Kidney epithelial cell (primary cell): Measurements from ENCODE around the gene KRTAP5-6. TPM values are rescaled to one million over a fixed set of nuclear protein-coding genes. Genes with fewer than 3 reads are reported as not detected.

Experiments
- DNase-seq: peaks from one replicate; pipeline ENCODE4 v3.0.0-alpha.2; 2010; ENCODE audit warnings: low read depth
- H3K27me3 ChIP-seq: 2 replicates; pipeline ENCODE4 v1.6.0; 2011; ENCODE audit warnings: low read length; ENCODE audit not compliant: control insufficient read depth, insufficient read depth
- H3K36me3 ChIP-seq: 2 replicates; pipeline ENCODE4 v1.5.1; 2011; ENCODE audit warnings: low read length; ENCODE audit not compliant: control insufficient read depth, insufficient read depth
- H3K4me3 ChIP-seq: 2 replicates; pipeline ENCODE4 v1.5.1; 2011; ENCODE audit warnings: low read depth, mild to moderate bottlenecking, control low read depth, low read length
- CTCF ChIP-seq: IDR thresholded peaks from 2 replicates; pipeline ENCODE4 v1.5.1; 2011; ENCODE audit warnings: mild to moderate bottlenecking, moderate library complexity, low read length, control low read depth, inconsistent platforms; ENCODE audit not compliant: insufficient read depth, poor library complexity, severe bottlenecking
- total RNA-seq: library from RNA; depleted of rRNA; stranded (reverse); fragments of >200 nt; gene quantifications from 2 replicates; pipeline ENCODE4 v1.2.3, GENCODE V29; 2015

Gene KRTAP5-6
- total RNA-seq, 1 donor from 2014 or later = not detected

DNA sequence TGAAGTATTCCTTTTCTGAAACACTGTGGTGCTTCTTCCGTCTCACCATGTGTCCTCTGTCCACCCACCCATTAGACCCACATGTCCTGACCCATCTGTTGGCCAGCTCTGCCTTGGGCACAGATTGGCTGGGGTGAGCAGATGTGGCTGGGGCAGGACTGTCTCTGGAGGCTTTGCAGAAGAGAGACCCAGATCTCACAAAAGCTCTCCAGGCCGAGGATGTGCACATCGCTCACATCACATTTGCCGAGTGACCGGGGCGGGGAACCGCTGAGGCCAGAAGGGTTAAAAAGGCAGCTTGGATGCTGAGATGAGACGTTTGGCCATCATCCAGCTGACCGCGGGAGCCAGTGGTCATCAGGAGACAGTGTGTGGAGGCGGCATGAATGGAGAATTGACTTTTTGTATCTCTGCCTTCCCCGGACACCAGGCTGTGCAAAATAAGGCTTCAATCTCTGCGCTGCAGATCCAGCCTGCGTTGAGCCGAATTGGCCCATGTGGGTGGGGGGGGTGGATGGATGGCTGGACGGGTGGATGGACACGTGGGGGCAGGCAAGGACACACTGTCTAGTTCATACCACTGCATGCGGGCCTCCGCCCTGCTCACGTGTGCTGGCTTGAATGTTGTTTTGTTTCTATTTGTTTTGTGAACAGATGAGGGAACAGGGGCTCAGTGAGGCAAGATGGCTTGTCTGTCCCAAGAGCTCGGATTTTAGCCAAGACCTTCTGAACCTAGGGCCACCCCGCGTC is 47.3 kb downstream of the KRTAP5-6 start:
- no peak for DNase-seq
- TF ChIP-seq CTCF = no peak
- Histone ChIP-seq H3K4me3 (no peak overlapping the region), H3K27me3 (peaks cover 51% of the 10 kb centered on the region), H3K36me3 (no peaks in the 10 kb centered on the region)

- peaks cover 54% of the 10 kb centered on the region for H3K27me3 ChIP-seq
- DNase-seq = no peak
- no peak for TF ChIP-seq CTCF
- no peaks in the 10 kb centered on the region for H3K36me3 ChIP-seq
- H3K4me3 ChIP-seq = no peak overlapping the region
Observed at GRCh38 chr11:1744891-1745700, 48.1 kb downstream of the KRTAP5-6 start.

GRCh38 chr11:1745701-1746320 is 48.8 kb downstream of the KRTAP5-6 start:
- Histone ChIP-seq H3K36me3 (no peaks in the 10 kb centered on the region), H3K4me3 (no peak overlapping the region), H3K27me3 (peaks cover 54% of the 10 kb centered on the region)
- DNase-seq = no peak
- TF ChIP-seq CTCF = no peak

DNA sequence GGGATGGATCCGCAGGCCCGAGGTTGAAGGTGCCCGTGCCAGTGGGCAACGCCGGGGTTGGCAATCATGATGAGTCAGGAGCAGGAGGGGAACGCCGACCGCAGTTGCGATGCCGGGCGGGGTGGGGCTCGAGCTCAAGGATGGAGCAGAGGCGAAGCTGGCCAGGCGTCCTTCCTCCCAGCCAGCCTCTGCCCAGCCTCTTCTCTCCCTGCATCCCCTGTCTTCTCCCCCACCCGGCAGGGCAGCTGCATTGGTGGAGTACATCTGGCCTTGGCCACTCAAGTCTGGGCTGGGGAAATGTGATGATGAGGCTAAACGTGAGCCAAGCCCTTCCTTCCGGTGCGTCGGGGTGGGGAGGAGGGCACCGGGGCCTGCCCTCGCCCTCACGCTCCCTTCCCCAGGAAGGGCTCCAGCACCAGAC is 49.5 kb downstream of the KRTAP5-6 start:
- no peak for TF ChIP-seq CTCF
- Histone ChIP-seq H3K4me3 (no peak overlapping the region), H3K27me3 (peaks cover 50% of the 10 kb centered on the region), H3K36me3 (no peaks in the 10 kb centered on the region)
- no peak for DNase-seq

DNA sequence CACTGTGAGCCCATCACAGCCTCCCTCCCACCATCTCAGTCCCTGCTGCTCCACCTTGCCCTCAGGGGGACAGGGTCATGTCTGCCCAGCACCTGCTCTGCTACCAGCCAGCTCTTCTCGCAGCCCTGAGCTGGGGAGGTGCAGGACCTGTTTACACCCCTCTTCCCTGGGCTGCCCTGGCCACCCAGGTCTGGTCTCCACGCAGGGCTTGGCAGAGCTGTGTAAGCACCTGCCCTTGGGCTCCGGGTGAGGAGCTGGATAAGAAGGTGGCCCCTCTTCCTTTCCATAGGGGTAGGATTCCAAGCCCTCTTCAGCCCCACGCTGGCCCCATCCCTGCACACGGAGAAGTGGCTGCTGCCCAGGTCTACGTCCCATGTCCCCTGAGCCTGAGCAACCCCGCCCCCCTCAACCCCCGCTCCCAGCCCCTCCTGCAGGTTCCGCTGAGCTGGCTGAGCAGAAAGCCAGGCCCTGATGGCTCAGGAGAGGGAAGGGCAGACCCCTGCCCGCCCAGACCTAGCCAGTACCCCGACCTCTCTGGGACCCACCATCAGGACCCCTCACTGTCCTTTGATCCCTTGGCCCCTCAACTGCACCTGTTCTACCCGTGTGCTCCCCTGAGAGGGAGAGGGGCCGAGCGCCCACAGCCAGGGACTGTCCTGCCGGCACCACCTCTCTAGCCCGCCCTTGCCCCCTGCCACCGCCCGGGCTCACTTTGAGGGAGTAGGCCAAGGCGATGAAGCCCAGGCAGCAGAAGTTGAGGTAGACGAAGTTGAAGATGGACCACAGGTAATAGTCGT is 50.2 kb downstream of the KRTAP5-6 start:
- no peaks in the 10 kb centered on the region for H3K36me3 ChIP-seq
- TF ChIP-seq CTCF = no peak
- no peak for DNase-seq
- H3K4me3 ChIP-seq = no peak overlapping the region
- peaks cover 50% of the 10 kb centered on the region for H3K27me3 ChIP-seq

Other genes starting within 250 kb of the KRTAP5-6 start
- 18.1 and 32.0 TPM in 2 replicates for gene MOB2, start 210.4 kb upstream of the KRTAP5-6 start, total RNA-seq
- gene DUSP8, start 124.9 kb upstream of the KRTAP5-6 start, total RNA-seq = 7.6 and 19.2 TPM in 2 replicates
- not detected in 2 replicates for gene KRTAP5-1, start 111.9 kb upstream of the KRTAP5-6 start, total RNA-seq
- not detected in 2 replicates for gene KRTAP5-2, start 98.9 kb upstream of the KRTAP5-6 start, total RNA-seq
- not detected in 2 replicates for gene KRTAP5-3, start 88.7 kb upstream of the KRTAP5-6 start, total RNA-seq
- not detected in 2 replicates for gene KRTAP5-4, start 75.1 kb upstream of the KRTAP5-6 start, total RNA-seq
- gene KRTAP5-5, start 67.4 kb upstream of the KRTAP5-6 start, total RNA-seq = not detected in 2 replicates
- gene IFITM10, start 53.4 kb downstream of the KRTAP5-6 start, total RNA-seq = 0.14 and 1.1 TPM in 2 replicates
- 425 and 603 TPM in 2 replicates for gene CTSD, start 66.7 kb downstream of the KRTAP5-6 start, total RNA-seq
- 0.17 TPM in 1 of 2 replicates, not detected in the other for gene SYT8, start 137.8 kb downstream of the KRTAP5-6 start, total RNA-seq
- gene TNNI2, start 141.8 kb downstream of the KRTAP5-6 start, total RNA-seq = not detected in 2 replicates
- not detected in 2 replicates for gene LSP1, start 155.9 kb downstream of the KRTAP5-6 start, total RNA-seq
- not detected in 2 replicates for gene PRR33, start 194.7 kb downstream of the KRTAP5-6 start, total RNA-seq
- not detected in 2 replicates for gene TNNT3, start 222.5 kb downstream of the KRTAP5-6 start, total RNA-seq